Measurements from ENCODE around the gene ST3GAL6. TPM values are rescaled to one million over a fixed set of nuclear protein-coding genes. Genes with fewer than 3 reads are reported as not detected.

The ST3GAL6 gene
- total and polyA plus RNA-seq, 2 of the 4 experiments (the other 2 are of a cell fraction) = 0.36 to 0.99 TPM

GRCh38 chr3:98732286-98733052 lies 30.7 kb upstream of the ST3GAL6 start:
- Histone ChIP-seq H2AK9ac (replicated peaks; ENCODE audit: low read depth, low read length, poor library complexity) (peak overlapping the region; percentile 79), H3K27me3 (ENCODE audit: control insufficient read depth, insufficient read depth, low read length) (peaks cover 6% of the 10 kb centered on the region; the same call in 1 of the 2 replicates), H4K5ac (ENCODE audit: low read depth, low read length) (no peak overlapping the region), H3K79me1 (ENCODE audit: low read depth in 1 of 2, low read length in 2 of 2) (peaks cover 4 to 6% of the 10 kb centered on the region in 2 experiments; a peak in 1 of 4 replicates), H3K23ac (ENCODE audit: low read depth, low read length) (no peak overlapping the region), H2BK120ac (ENCODE audit: low read depth, low read length) (no peak overlapping the region), H3K4me2 (ENCODE audit: low read depth, low read length) (peak overlapping the region; percentile 85), H3K14ac (replicated peaks; ENCODE audit: low read depth, low read length) (no peak overlapping the region), H3K18ac (ENCODE audit: low read depth, low read length) (no peak overlapping the region), H3K4me3 (ENCODE audit: insufficient read depth, low read depth, low read length) (peak overlapping the region; percentile 62), H2BK15ac (ENCODE audit: low read depth, low read length) (no peak overlapping the region), H2AK5ac (ENCODE audit: low read depth, low read length) (no peak overlapping the region), H4K91ac (ENCODE audit: insufficient read depth, low read depth, low read length) (no peak overlapping the region), H2BK20ac (ENCODE audit: low read depth, low read length) (no peak overlapping the region), H3K27ac (ENCODE audit: insufficient read depth, low read length) (no peak overlapping the region), H3K56ac (ENCODE audit: extremely low read depth, insufficient read depth, low read length) (no peak overlapping the region), H3K9me3 (ENCODE audit: control insufficient read depth, insufficient read depth, low read length) (no peaks in the 10 kb centered on the region), H4K20me1 (ENCODE audit: insufficient read depth, low read length) (no peaks in the 10 kb centered on the region), H4K8ac (ENCODE audit: low read depth in 2 of 2, low read length in 2 of 2) (no peak overlapping the region), H2AFZ (replicated peaks; ENCODE audit: low read length, poor library complexity) (peak overlapping the region; percentile 96), H3K4me1 (ENCODE audit: control insufficient read depth, insufficient read depth, low read length) (peaks cover 2% of the 10 kb centered on the region), H3K36me3 (ENCODE audit: control insufficient read depth, insufficient read depth, low read length) (no peaks in the 10 kb centered on the region), H3K9ac (ENCODE audit: low read depth, low read length) (peak overlapping the region; percentile 43), H3K4ac (ENCODE audit: low read depth, low read length) (no peak overlapping the region), H3K9me1 (ENCODE audit: insufficient read depth, low read length) (no peaks in the 10 kb centered on the region), H2BK5ac (ENCODE audit: low read depth, low read length, poor library complexity, severe bottlenecking) (no peak overlapping the region)
- WGBS, 2 experiments (ENCODE audit: extremely low coverage in 2 of 2, insufficient read length in 1 of 2) = 0% methylated on average over 22 of the region's 77 CpGs; no CpG with 5 or more reads in 1 of the 2 experiments
- ChIA-PET POLR2A (ENCODE audit: unreplicated experiment) (no interaction called here), CTCF (interaction anchor here (1.6 kb wide), 1 partner anchor 131 kb away, joined by 4 read pairs; no protein-coding TSS in a partner anchor)
- no TSS peak for BruUV-seq (replicated peaks)
- ATAC-seq (ENCODE audit: low read depth) (peak; percentile 83), DNase-seq (no peak)
- dilution Hi-C loops (cut with HindIII; ENCODE audit: low sequenced_read_pairs, unreplicated experiment) (no loop called here), in situ Hi-C loops (cut with MboI; ENCODE audit: low sequenced_read_pairs) (no loop called here), intact Hi-C loops (cut with micrococcal nuclease) (loop anchor here (5.0 kb wide), 1 partner anchor 65 kb away; no protein-coding TSS in a partner anchor)
- TF ChIP-seq MAZ (IDR thresholded peaks at IDR 0.05; ENCODE audit: borderline replicate concordance, low read depth, low read length) (no peak), MXI1 (IDR thresholded peaks at IDR 0.05; ENCODE audit: borderline replicate concordance, low read depth, low read length) (no peak), CHD1 (IDR thresholded peaks at IDR 0.05; ENCODE audit: low read depth, low read length) (no peak), FOS (IDR thresholded peaks at IDR 0.05; ENCODE audit: low read depth, low read length) (no peak), ELK1 (IDR thresholded peaks at IDR 0.05; ENCODE audit: borderline replicate concordance, low read depth, low read length) (no peak), POLR2A (IDR thresholded peaks at IDR 0.05; ENCODE audit: low read depth, low read length) (no peak), RCOR1 (IDR thresholded peaks at IDR 0.05; ENCODE audit: insufficient replicate concordance, low read length) (no peak), BHLHE40 (IDR thresholded peaks at IDR 0.05; ENCODE audit: low read depth, low read length) (no peak), NFE2L2 (IDR thresholded peaks at IDR 0.05; ENCODE audit: low read depth, low read length) (no peak), RFX5 (IDR thresholded peaks at IDR 0.05; ENCODE audit: low read depth, low read length) (no peak), RAD21 (IDR thresholded peaks at IDR 0.05; ENCODE audit: low read length) (no peak), SMC3 (IDR thresholded peaks at IDR 0.05; ENCODE audit: low read depth, low read length) (no peak), CTCF (conservative IDR thresholded peaks at IDR 0.05; ENCODE audit: low read depth, low read length) (no peak), MAFK (IDR thresholded peaks at IDR 0.05; ENCODE audit: low read depth, low read length) (no peak), USF2 (IDR thresholded peaks at IDR 0.05; ENCODE audit: low read depth, low read length) (no peak)

Data from IMR-90 (cell line).